GM18873 (cell line): ENCODE measurements around the gene RASA2.

Experiments used
- ATAC-seq: cut with Tn5 transposase; IDR thresholded peaks from one replicate; pipeline ENCODE4 v1.9.1; 2021; ENCODE audit warnings: mild to moderate bottlenecking, moderate library complexity, moderate number of reproducible peaks; ENCODE audit not compliant: unreplicated experiment, low FRiP score

The RASA2 gene

GRCh38 chr3:141660614-141660947 lies 173.8 kb downstream of the RASA2 start:
- ATAC-seq = no peak

DNA sequence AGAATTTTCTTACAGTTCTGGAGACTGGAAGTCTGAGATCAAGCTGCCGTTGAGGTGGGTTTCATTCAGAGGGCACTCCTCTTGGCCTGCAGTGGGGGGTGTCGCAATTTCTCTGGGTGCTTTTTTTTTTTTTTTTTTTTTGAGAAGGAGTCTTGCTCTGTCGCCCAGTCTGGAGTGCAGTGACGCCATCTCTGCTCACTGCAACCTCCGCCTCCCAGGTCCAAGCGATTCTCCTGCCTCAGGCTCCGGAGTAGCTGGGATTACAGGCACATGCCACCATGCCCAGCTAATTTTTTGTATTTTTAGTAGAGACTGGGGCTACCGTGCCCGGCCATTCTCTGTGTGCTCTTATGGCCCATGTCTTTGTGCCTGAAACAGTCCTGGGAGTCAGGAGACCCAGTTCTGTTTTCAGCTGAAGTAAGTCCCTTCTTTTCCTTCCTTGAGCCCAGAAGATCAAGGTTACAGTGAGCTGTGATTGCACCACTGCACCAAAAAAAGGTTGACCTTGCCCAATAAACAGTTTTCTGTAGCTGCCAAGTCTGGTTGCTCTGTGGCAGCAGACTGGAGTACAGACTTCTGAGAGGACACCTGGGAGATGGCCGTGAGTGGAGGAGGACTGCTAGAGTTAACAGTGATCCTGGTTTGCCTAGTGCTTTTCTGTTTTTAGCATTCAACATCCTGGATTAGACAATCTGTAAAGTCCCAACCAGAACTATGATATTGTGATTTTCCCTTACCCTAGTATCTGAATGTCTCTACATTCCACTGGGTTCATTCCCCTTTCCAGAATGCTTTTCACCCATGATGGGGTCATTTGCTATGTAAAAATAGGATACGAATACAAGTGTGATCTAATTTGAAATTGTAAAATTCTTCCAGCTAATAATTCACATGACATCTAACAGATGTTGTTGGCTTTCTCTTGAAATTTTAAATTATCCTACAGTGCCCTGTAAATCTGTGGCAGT lies 174.7 kb downstream of the RASA2 start:
- no peak for ATAC-seq

DNA sequence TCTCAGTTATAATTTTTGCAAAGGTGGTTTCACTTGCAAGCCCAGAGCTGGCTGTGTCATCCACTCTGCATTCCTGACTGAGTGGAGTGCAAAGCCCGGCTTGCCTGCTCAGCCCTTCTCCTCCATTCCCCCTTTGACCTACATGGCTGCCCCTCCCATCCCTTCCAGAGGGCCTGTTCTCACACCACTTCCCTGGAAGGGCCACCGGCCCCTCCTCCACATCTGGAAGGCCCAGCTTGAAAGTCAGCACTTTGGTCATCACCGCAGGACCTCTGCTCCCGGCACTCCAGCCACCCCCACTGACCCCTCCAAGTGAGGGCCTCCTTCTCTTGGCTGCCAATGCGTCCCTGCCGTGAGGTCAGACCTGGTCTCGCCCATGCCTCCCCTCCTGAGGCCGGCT lies 177.2 kb downstream of the RASA2 start:
- ATAC-seq = no peak
